ENCODE measurements around the gene NAMPT. TPM values are rescaled to one million over a fixed set of nuclear protein-coding genes. Genes with fewer than 3 reads are reported as not detected.

Gene NAMPT
- total RNA-seq (100 to 1,000 TPM in 2 of 4 donors, 10 to 100 TPM in 2; 53.2 to 717 (median 132) TPM), polyA plus RNA-seq (100 to 1,000 TPM in 1 of 3 donors, 10 to 100 TPM in 2; 51.1 to 108 (median 83.9) TPM)

DNA sequence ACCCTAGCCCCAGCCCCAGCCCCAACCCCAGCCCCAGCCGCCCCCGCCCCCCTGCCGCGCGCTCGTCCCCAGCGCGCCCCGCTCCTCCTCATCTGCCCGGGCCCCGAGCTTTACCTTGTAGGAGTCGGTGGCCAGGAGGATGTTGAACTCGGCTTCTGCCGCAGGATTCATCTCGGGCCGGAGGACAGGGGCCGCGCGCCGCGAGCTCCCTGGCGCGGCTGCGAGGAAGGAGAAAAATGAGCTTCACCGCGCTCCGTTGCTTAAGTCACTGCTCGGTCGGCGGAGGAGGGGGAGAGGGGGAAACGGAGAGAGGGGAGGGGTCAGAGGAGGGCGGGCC, at the start of gene NAMPT:
Gene NAMPT, minus strand, starts transcription at position 270 of the 337 bp plus-strand sequence. Its CDS starts 99 bp downstream, at position 171.
- Histone ChIP-seq H3K9me3 (no peaks in the 10 kb centered on the region), H3K36me3 (no peaks in the 10 kb centered on the region), H3K4me1 (peaks cover 0 to 31% (median 15%) of the 10 kb centered on the region in 4 donors), H3K27ac (peak within 1 kb of the TSS; percentile 98 to 99 (median 98)), H3K27me3 (no peaks in the 10 kb centered on the region), H3K4me3 (peak within 1 kb of the TSS; percentile 82 to 87 (median 86))
- intact Hi-C loops (cut with DNase I): loop anchor here (2.0 to 10.0 kb wide), 5 partner anchors 117 to 883 kb away; partner anchors contain the start of genes CCDC71L and HBP1
- TF ChIP-seq POLR2AphosphoS5 (IDR thresholded peaks at IDR 0.05) (peak; percentile 91 to 96 (median 94)), POLR2A (IDR thresholded peaks at IDR 0.05) (peak; percentile 50 to 74), EP300 (IDR thresholded peaks at IDR 0.05) (no peak)
- TF ChIP-seq, protein P1, sequence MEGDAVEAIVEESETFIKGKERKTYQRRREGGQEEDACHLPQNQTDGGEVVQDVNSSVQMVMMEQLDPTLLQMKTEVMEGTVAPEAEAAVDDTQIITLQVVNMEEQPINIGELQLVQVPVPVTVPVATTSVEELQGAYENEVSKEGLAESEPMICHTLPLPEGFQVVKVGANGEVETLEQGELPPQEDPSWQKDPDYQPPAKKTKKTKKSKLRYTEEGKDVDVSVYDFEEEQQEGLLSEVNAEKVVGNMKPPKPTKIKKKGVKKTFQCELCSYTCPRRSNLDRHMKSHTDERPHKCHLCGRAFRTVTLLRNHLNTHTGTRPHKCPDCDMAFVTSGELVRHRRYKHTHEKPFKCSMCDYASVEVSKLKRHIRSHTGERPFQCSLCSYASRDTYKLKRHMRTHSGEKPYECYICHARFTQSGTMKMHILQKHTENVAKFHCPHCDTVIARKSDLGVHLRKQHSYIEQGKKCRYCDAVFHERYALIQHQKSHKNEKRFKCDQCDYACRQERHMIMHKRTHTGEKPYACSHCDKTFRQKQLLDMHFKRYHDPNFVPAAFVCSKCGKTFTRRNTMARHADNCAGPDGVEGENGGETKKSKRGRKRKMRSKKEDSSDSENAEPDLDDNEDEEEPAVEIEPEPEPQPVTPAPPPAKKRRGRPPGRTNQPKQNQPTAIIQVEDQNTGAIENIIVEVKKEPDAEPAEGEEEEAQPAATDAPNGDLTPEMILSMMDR (IDR thresholded peaks at IDR 0.05): no peak
- 0 to 1% methylated on average over 32 of the region's 32 CpGs for WGBS, 2 donors
- DNase-seq: no peak

DNA sequence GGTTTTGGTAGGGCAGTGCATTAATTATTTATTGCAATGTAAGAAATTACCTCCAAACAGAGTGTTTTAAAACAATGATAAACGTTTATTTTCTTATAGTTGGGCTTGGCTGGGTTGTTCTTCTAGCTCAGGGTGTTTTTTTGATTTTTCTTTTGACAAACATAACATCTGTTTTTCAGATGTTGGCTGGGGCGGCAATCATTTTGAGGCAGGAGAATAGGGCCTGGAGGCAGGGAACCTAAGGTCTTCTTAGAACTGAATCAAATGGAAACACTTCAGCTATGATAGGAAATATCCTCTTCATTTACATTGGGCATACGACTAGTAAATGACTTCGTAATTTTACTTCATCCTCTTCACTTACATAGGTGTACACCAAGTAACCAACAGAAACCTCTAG, 47.4 kb upstream of the NAMPT start:
- 76 to 85% methylated on average over 4 of the region's 4 CpGs for WGBS, 2 donors
- intact Hi-C loops (cut with DNase I): no loop called here
- TF ChIP-seq POLR2AphosphoS5 (IDR thresholded peaks at IDR 0.05) (no peak), EP300 (IDR thresholded peaks at IDR 0.05) (no peak), POLR2A (IDR thresholded peaks at IDR 0.05) (no peak)
- TF ChIP-seq, protein P1 (IDR thresholded peaks at IDR 0.05): no peak
- H3K27ac ChIP-seq: no peak overlapping the region
- peaks cover 0 to 17% (median 12%) of the 10 kb centered on the region in 4 donors for H3K4me1 ChIP-seq
- no peak for DNase-seq
- no peak overlapping the region for H3K4me3 ChIP-seq
- no peaks in the 10 kb centered on the region for H3K27me3 ChIP-seq
- H3K9me3 ChIP-seq: no peaks in the 10 kb centered on the region
- H3K36me3 ChIP-seq: no peaks in the 10 kb centered on the region

DNA sequence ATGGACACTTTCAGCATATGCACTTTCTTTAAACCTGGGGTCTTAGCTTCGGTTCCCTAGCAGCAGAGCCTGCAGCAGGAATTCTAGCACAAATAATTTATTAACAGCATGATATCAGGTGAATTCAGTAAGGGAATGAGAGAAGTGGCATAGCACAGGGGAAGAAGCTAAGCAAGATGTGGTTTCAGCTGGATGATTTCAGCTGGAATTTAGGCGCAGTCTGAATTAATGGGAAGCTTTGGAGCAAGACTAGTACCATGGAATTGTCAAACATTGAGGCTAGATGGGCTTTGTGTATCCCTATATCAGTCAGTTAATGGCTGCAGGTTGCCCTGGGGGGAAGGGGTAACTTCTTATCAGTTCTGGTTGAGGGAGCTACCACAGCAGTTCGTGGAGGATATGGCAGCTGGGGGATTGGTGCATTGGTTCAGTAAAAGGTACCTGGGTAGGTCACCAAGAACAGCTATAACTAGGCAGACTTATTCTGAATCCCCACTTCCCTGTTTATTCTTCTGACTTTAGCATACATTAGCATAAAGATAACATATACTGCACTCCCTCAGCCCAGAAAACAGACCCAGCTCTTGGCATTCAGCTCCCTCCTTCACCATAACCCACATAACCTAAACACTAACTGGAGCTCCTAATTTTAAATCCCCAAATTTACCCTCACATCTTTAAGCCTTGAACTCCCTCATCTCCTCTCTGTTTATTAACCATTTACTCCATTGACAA, 46.8 kb upstream of the NAMPT start:
- Histone ChIP-seq H3K27ac (no peak overlapping the region), H3K4me3 (no peak overlapping the region), H3K36me3 (no peaks in the 10 kb centered on the region), H3K27me3 (no peaks in the 10 kb centered on the region), H3K9me3 (no peaks in the 10 kb centered on the region), H3K4me1 (peaks cover 0 to 17% (median 12%) of the 10 kb centered on the region in 4 donors)
- 53 to 81% methylated on average over 3 of the region's 3 CpGs for WGBS, 2 donors
- no peak for DNase-seq
- intact Hi-C loops (cut with DNase I): no loop called here
- TF ChIP-seq, protein P1 (IDR thresholded peaks at IDR 0.05): no peak
- TF ChIP-seq POLR2A (IDR thresholded peaks at IDR 0.05) (no peak), POLR2AphosphoS5 (IDR thresholded peaks at IDR 0.05) (no peak), EP300 (IDR thresholded peaks at IDR 0.05) (no peak)

DNA sequence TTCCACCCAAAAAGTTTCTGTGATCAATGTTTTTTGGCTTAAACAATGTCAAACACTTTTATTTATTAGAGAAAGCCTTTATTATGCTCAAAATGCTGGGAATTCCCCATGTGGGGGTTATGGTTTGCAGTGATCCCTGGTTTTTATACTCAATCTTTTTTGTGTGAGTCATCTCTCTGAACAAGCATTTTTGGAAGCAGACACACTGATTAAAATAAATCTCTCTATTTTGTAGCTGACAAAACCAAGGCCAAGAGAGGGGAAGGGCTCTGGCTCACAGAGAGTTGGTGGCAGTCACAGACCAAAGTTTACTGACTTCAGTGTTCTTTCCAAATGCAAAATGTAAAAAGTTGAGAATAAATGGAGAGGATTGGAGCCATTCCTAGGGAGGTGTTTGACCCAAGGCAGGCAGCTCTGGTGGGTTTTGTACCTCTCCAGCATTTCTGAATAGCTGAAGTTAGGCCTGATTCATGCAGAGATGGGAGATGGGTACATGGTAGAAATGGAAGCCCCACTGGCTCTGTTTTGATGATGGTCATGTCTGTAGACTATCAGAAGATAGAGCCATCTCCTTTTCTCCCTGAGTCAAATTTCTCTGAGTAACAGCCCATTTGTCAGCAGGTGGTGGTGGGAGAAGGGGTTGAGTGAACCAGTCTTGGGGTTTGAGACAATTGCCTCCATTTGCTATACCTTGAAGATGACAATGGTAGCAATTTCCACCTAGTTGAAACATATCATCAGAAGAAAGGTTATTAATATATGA, 45.4 kb upstream of the NAMPT start:
- TF ChIP-seq, protein P1 (IDR thresholded peaks at IDR 0.05): no peak
- TF ChIP-seq POLR2AphosphoS5 (IDR thresholded peaks at IDR 0.05): no peak
- TF ChIP-seq EP300 (IDR thresholded peaks at IDR 0.05): no peak
- no peak for TF ChIP-seq POLR2A (IDR thresholded peaks at IDR 0.05)
- H3K27ac ChIP-seq: no peak overlapping the region
- no peak overlapping the region for H3K4me3 ChIP-seq
- no peak for DNase-seq
- H3K4me1 ChIP-seq: peaks cover 0 to 10% (median 9%) of the 10 kb centered on the region in 4 donors
- intact Hi-C loops (cut with DNase I): no loop called here
- no peaks in the 10 kb centered on the region for H3K27me3 ChIP-seq
- H3K36me3 ChIP-seq: no peaks in the 10 kb centered on the region
- no peaks in the 10 kb centered on the region for H3K9me3 ChIP-seq

Measured in sigmoid colon (tissue), 7 donors.